CD4-positive, alpha-beta T cell (primary cell): ENCODE data around the gene MAMSTR. TPM values are rescaled to one million over a fixed set of nuclear protein-coding genes. Genes with fewer than 3 reads are reported as not detected.

ENCODE experiments used
- ATAC-seq: fragments of 200-7000 bp; cut with Tn5 transposase; one replicate; pipeline ENCODE4 v1.10.0; 2022; ENCODE audit warnings: mild to moderate bottlenecking; ENCODE audit not compliant: poor library complexity
- CTCF ChIA-PET: fragments of 350-600 bp; sonication (Branson Sonifier 250); formaldehyde crosslinking; loops from one replicate; lab custom pipeline; 2021; ENCODE audit warnings: antibody characterized with exemption, inconsistent platforms; lab: Charles Lee
- POLR2A ChIA-PET: fragments of 350-600 bp; sonication (Branson Sonifier 250); formaldehyde crosslinking; loops from one replicate; lab custom pipeline; 2021; ENCODE audit warnings: antibody characterized with exemption, inconsistent platforms; lab: Charles Lee
- DNase-seq, 14 experiments: peaks; one replicate each; pipeline ENCODE4 v3.0.0-alpha.2; 2013 to 2020; ENCODE audit warnings: mixed read lengths in 2 of 14
- H3K27ac ChIP-seq, 2 donors: one replicate each; pipeline versions ENCODE4 v1.5.1 to v1.7.0; 2013; ENCODE audit warnings: low read length in 2 of 2, low read depth in 1 of 2, mild to moderate bottlenecking in 1 of 2
- H3K27me3 ChIP-seq, 2 experiments: 1 replicate in 1 of 2; 2 replicates in 1 of 2; pipeline versions ENCODE4 v1.6.1 to v1.7.0; 2013; ENCODE audit warnings: low read length in 2 of 2, control low read depth in 1 of 2, mild to moderate bottlenecking in 1 of 2, moderate library complexity in 1 of 2; ENCODE audit not compliant: insufficient read depth in 2 of 2, control insufficient read depth in 1 of 2
- H3K36me3 ChIP-seq: one replicate; pipeline ENCODE4 v1.6.1; 2013; ENCODE audit warnings: low read length, control low read depth; ENCODE audit not compliant: insufficient read depth
- H3K4me1 ChIP-seq: one replicate; pipeline ENCODE4 v1.6.1; 2013; ENCODE audit warnings: low read length, control low read depth; ENCODE audit not compliant: insufficient read depth
- H3K4me3 ChIP-seq: one replicate; pipeline ENCODE4 v1.5.1; 2013; ENCODE audit warnings: mild to moderate bottlenecking, low read length, moderate library complexity
- H3K9me3 ChIP-seq, 2 experiments: 1 replicate in 1 of 2; 2 replicates in 1 of 2; pipeline versions ENCODE4 v1.6.1 to v1.7.0; 2013; ENCODE audit warnings: low read length in 2 of 2, mild to moderate bottlenecking in 2 of 2, control low read depth in 1 of 2, moderate library complexity in 1 of 2; ENCODE audit not compliant: control insufficient read depth in 1 of 2, insufficient read depth in 1 of 2
- H3K27ac Mint-ChIP-seq: one replicate; pipeline ENCODE4 v1.8.0; 2020; ENCODE audit warnings: mixed read lengths
- H3K27me3 Mint-ChIP-seq: one replicate; pipeline ENCODE4 v1.8.0; 2021; ENCODE audit warnings: mixed read lengths
- H3K36me3 Mint-ChIP-seq: one replicate; pipeline ENCODE4 v1.8.0; 2021; ENCODE audit warnings: low read depth, mixed read lengths
- H3K4me1 Mint-ChIP-seq: one replicate; pipeline ENCODE4 v1.8.0; 2021; ENCODE audit warnings: low read depth, mixed read lengths
- H3K4me3 Mint-ChIP-seq: one replicate; pipeline ENCODE4 v1.8.0; 2020; ENCODE audit warnings: mild to moderate bottlenecking, mixed read lengths
- H3K9me3 Mint-ChIP-seq: one replicate; pipeline ENCODE4 v1.8.0; 2020; ENCODE audit warnings: mixed read lengths
- CTCF ChIP-seq: fragments of 200-600 bp; IDR thresholded peaks from one replicate; pipeline ENCODE4 v1.8.0; 2022; ENCODE audit warnings: antibody characterized with exemption, mild to moderate bottlenecking
- intact Hi-C, 2 experiments: fragments of 100-400 bp; cut with DNase I in 1 of 2; cut with micrococcal nuclease in 1 of 2; formaldehyde crosslinking; loops; one replicate each; pipeline versions ENCODE4 v1.15.1 to v1.9.0; 2023 to 2025; cut with DNase I, micrococcal nuclease
- total RNA-seq, 174 experiments: library from RNA in 2 of 174; stranded (reverse) in 2 of 174; gene quantifications; one replicate each; pipeline ENCODE4 v1.2.3 and lab custom pipeline; 2021 to 2026

The MAMSTR gene
- total RNA-seq, 2 experiments from 2014 or later = 0.47 to 0.50 TPM

DNA sequence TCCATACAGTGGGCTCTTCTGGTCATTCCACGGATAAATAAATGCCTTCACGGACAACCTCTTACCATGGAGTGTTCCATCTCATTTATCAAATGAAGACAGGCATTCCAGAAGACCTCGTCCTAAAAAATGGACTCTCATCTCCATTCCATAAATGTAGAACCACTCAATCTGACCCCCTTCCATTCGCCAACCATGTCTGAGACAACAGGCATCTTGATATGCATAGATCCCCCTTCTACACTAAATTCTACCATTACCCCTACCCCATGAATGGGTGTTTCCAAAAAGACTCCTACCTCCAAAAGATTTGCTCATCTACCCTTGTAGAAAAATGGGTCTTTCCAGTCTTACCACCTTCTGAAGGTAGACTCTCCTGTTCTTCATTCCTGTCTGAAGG, 11.9 kb upstream of the MAMSTR start:
- Histone ChIP-seq H3K27ac (no peak overlapping the region), H3K27me3 (no peaks in the 10 kb centered on the region), H3K4me3 (no peak overlapping the region), H3K4me1 (peaks cover 7% of the 10 kb centered on the region), H3K9me3 (peaks cover 0 to 16% of the 10 kb centered on the region in 2 experiments), H3K36me3 (no peaks in the 10 kb centered on the region)
- CTCF ChIA-PET = no interaction called here
- no peak overlapping the region for H3K4me3 Mint-ChIP-seq
- no peaks in the 10 kb centered on the region for H3K27me3 Mint-ChIP-seq
- no peak overlapping the region for H3K27ac Mint-ChIP-seq
- H3K36me3 Mint-ChIP-seq = no peaks in the 10 kb centered on the region
- no peak for TF ChIP-seq CTCF
- no peak for ATAC-seq
- peaks cover 3% of the 10 kb centered on the region for H3K9me3 Mint-ChIP-seq
- no peak for DNase-seq
- intact Hi-C loops = no loop called here
- H3K4me1 Mint-ChIP-seq = peaks cover 5% of the 10 kb centered on the region
- POLR2A ChIA-PET = no interaction called here

DNA sequence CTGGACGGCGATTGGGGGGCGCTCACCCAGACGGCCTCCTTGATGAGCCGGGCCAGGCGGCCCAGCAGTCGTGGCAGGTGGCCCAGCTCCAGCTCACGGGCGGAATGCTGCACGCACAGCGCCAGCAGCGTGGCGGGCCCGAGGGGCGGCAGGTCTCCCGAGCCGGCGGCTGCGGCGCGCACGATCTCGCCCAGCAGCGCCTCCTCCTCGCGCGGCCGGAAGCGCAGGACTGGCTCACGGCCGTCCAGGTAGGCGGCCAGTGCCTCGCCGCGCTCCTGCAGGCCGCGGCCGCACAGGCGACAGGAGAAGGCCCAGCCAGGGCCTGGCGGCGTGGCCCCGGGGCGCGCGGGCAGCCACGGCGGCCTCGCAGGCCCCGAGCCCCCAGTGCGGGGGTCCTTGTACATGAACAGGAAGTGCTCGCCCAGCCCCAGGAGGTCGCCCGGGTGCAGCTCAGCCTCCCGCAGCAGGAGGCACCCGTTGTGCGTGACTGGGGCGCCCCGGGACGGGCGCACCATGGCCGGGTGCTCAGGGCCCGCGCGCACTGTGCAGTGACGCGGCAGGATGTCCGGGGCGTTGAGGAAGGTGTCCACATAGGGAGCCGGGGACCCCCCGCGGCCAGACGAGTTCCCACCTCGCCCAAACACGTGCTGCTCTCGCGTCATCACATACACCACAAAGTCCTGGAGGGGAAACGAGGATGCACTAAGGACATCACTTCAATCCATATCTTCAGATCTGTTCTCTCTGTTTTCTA, 9.6 kb upstream of the MAMSTR start:
- H3K9me3 Mint-ChIP-seq = peaks cover 8% of the 10 kb centered on the region
- TF ChIP-seq CTCF = no peak
- no peak overlapping the region for H3K4me3 Mint-ChIP-seq
- H3K27ac Mint-ChIP-seq = no peak overlapping the region
- Histone ChIP-seq H3K27me3 (no peaks in the 10 kb centered on the region), H3K4me1 (peaks cover 27% of the 10 kb centered on the region), H3K27ac (no peak overlapping the region), H3K4me3 (no peak overlapping the region), H3K36me3 (no peaks in the 10 kb centered on the region), H3K9me3 (peaks cover 0 to 21% of the 10 kb centered on the region in 2 experiments)
- ATAC-seq = no peak
- DNase-seq = peak in 1 of 14 experiments; percentile 21
- intact Hi-C loops = no loop called here
- ChIA-PET POLR2A (interaction anchor here (1.4 kb wide), 1 partner anchor 15 kb away, joined by 4 read pairs; no protein-coding TSS in a partner anchor), CTCF (no interaction called here)
- no peaks in the 10 kb centered on the region for H3K27me3 Mint-ChIP-seq
- peaks cover 21% of the 10 kb centered on the region for H3K4me1 Mint-ChIP-seq
- H3K36me3 Mint-ChIP-seq = peaks cover 3% of the 10 kb centered on the region

DNA sequence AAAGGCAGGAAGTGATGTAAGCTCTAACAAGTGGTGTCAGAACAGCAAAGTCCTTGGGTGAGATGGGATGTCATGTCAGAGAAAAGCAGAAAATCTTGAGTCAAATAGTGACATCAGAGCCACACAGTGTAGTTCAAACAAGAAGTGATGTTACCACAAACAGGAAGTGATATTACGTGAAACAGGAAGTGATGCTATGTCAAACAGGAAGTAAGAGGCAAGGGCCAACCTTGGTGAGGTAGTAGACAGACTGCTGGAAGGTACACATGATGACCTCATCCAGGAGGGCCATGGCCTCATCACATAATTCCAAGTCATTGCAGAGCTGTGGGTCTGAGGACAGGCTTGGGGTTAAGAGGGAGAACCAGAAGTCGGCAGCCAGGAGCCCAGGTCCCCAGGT, 7.0 kb upstream of the MAMSTR start:
- H3K27ac Mint-ChIP-seq = peak overlapping the region; percentile 78
- Histone ChIP-seq H3K9me3 (peaks cover 0 to 21% of the 10 kb centered on the region in 2 experiments), H3K27ac (no peak overlapping the region), H3K36me3 (no peaks in the 10 kb centered on the region), H3K27me3 (no peaks in the 10 kb centered on the region), H3K4me3 (no peak overlapping the region), H3K4me1 (peaks cover 31% of the 10 kb centered on the region)
- ATAC-seq = peak; percentile 71
- no peaks in the 10 kb centered on the region for H3K27me3 Mint-ChIP-seq
- intact Hi-C loops = no loop called here
- POLR2A ChIA-PET = interaction anchor here (3.8 kb wide), 1 partner anchor 13 kb away, joined by 25 read pairs; no protein-coding TSS in a partner anchor
- H3K9me3 Mint-ChIP-seq = peaks cover 8% of the 10 kb centered on the region
- H3K4me1 Mint-ChIP-seq = peaks cover 21% of the 10 kb centered on the region
- DNase-seq = peak in 4 of 14 experiments; percentile 40 to 81 (median 74)
- CTCF ChIA-PET = interaction anchor here (2.9 kb wide), 1 partner anchor 12 kb away, joined by 18 read pairs; no protein-coding TSS in a partner anchor
- H3K4me3 Mint-ChIP-seq = peak overlapping the region; percentile 34
- no peak for TF ChIP-seq CTCF
- H3K36me3 Mint-ChIP-seq = peaks cover 3% of the 10 kb centered on the region
